ENCODE results near the gene LRRC57. TPM values are rescaled to one million over a fixed set of nuclear protein-coding genes. Genes with fewer than 3 reads are reported as not detected.

Gene LRRC57
- total and polyA plus RNA-seq, 2 of the 13 experiments (the other 11 are each of a cell fraction or from before 2014, with no cell fraction given) = 5.8 to 14.8 TPM

GRCh38 chr15:42495361-42496212, 53.0 kb downstream of the LRRC57 start, which contains the start of gene SNAP23 (continued):
- TF ChIP-seq KIAA2018 (CRISPR knock-in tag; IDR thresholded peaks at IDR 0.05; ENCODE audit: borderline replicate concordance) = no peak
- TF ChIP-seq AGO2 (optimal IDR thresholded peaks at IDR 0.05; ENCODE audit: low read depth, low read length) = no peak
- TF ChIP-seq FOSL1 (CRISPR knock-in tag; IDR thresholded peaks at IDR 0.05; ENCODE audit: borderline replicate concordance) = no peak
- TF ChIP-seq ZNF446 (CRISPR knock-in tag; IDR thresholded peaks at IDR 0.05) = no peak
- no peak for TF ChIP-seq USF2 (IDR thresholded peaks at IDR 0.05; ENCODE audit: low read depth, low read length)
- TF ChIP-seq USF2 (CRISPR knock-in tag; IDR thresholded peaks at IDR 0.05; ENCODE audit: borderline replicate concordance) = no peak
- peak; percentile 34; the same call in 1 of the 2 replicates for TF ChIP-seq RXRB (CRISPR knock-in tag; IDR thresholded peaks at IDR 0.05; ENCODE audit: borderline replicate concordance)
- peak; percentile 55 for TF ChIP-seq HOXA3 (CRISPR knock-in tag; IDR thresholded peaks at IDR 0.05)
- peak; percentile 83; the same call in 1 of the 2 replicates for TF ChIP-seq NFKB2 (CRISPR knock-in tag; IDR thresholded peaks at IDR 0.05; ENCODE audit: borderline replicate concordance)
- TF ChIP-seq, protein P1, sequence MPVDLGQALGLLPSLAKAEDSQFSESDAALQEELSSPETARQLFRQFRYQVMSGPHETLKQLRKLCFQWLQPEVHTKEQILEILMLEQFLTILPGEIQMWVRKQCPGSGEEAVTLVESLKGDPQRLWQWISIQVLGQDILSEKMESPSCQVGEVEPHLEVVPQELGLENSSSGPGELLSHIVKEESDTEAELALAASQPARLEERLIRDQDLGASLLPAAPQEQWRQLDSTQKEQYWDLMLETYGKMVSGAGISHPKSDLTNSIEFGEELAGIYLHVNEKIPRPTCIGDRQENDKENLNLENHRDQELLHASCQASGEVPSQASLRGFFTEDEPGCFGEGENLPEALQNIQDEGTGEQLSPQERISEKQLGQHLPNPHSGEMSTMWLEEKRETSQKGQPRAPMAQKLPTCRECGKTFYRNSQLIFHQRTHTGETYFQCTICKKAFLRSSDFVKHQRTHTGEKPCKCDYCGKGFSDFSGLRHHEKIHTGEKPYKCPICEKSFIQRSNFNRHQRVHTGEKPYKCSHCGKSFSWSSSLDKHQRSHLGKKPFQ (CRISPR knock-in tag; IDR thresholded peaks at IDR 0.05; ENCODE audit: insufficient replicate concordance) = no peak
- TF ChIP-seq TBX2 (CRISPR knock-in tag; IDR thresholded peaks at IDR 0.05; ENCODE audit: borderline replicate concordance) = peak; percentile 55; the same call in 1 of the 2 replicates
- peak; percentile 40; the same call in 1 of the 2 replicates for TF ChIP-seq THAP11 (CRISPR knock-in tag; IDR thresholded peaks at IDR 0.05)
- TF ChIP-seq MXD4 (CRISPR knock-in tag; IDR thresholded peaks at IDR 0.05) = peak; percentile 72
- TF ChIP-seq ZNF652 (CRISPR knock-in tag; IDR thresholded peaks at IDR 0.05; ENCODE audit: borderline replicate concordance, low read depth) = peak; percentile 98
- TF ChIP-seq ZNF414 (CRISPR knock-in tag; IDR thresholded peaks at IDR 0.05) = no peak
- TF ChIP-seq KDM4B (CRISPR knock-in tag; IDR thresholded peaks at IDR 0.05) = 0 out of 2 replicates have a peak, but pooled peaks have one; percentile 15

All from HepG2 (cell line).